ENCODE measurements around the gene CES2. TPM values are rescaled to one million over a fixed set of nuclear protein-coding genes. Genes with fewer than 3 reads are reported as not detected.
"Not testable (repeated sequence)": the region's sequence is repeated elsewhere in the genome, so short reads cannot be mapped to it uniquely, and the experiment has no call there.

Gene CES2
- total and polyA plus RNA-seq, 7 donors: 21.8 to 163 (median 25.5) TPM

- 69 to 80% methylated on average over 11 of the region's 11 CpGs for WGBS, 2 donors
- H3K36me3 ChIP-seq: no peaks in the 10 kb centered on the region
These were observed 53.0 kb downstream of the CES2 start, which contains the start of gene CES4A for GRCh38 chr16:66988197-66988788. CES4A (plus strand) TSS chr16:66988589; CDS start chr16:66988773, 184 bp downstream.

GRCh38 chr16:66991545-66992077, 56.3 kb downstream of the CES2 start:
- 82 to 83% methylated on average over 2 of the region's 2 CpGs for WGBS, 2 donors
- no peak for DNase-seq

More at GRCh38 chr16:66988197-66988788, 53.0 kb downstream of the CES2 start, which contains the start of gene CES4A:
- Histone ChIP-seq H3K4me1 (no peaks in the 10 kb centered on the region), H3K4me3 (no peak within 1 kb of the TSS), H3K9me3 (no peaks in the 10 kb centered on the region), H3K27ac (no peak within 1 kb of the TSS), H3K27me3 (no peaks in the 10 kb centered on the region)
- no peak for TF ChIP-seq POLR2A (IDR thresholded peaks at IDR 0.05)
- no peak for TF ChIP-seq EP300 (IDR thresholded peaks at IDR 0.05)
- TF ChIP-seq POLR2AphosphoS5 (IDR thresholded peaks at IDR 0.05): peak in 1 of 4 donors; percentile 34
- TF ChIP-seq, protein P1, sequence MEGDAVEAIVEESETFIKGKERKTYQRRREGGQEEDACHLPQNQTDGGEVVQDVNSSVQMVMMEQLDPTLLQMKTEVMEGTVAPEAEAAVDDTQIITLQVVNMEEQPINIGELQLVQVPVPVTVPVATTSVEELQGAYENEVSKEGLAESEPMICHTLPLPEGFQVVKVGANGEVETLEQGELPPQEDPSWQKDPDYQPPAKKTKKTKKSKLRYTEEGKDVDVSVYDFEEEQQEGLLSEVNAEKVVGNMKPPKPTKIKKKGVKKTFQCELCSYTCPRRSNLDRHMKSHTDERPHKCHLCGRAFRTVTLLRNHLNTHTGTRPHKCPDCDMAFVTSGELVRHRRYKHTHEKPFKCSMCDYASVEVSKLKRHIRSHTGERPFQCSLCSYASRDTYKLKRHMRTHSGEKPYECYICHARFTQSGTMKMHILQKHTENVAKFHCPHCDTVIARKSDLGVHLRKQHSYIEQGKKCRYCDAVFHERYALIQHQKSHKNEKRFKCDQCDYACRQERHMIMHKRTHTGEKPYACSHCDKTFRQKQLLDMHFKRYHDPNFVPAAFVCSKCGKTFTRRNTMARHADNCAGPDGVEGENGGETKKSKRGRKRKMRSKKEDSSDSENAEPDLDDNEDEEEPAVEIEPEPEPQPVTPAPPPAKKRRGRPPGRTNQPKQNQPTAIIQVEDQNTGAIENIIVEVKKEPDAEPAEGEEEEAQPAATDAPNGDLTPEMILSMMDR (IDR thresholded peaks at IDR 0.05): no peak
- intact Hi-C loops (cut with DNase I): no loop called here
- peak; percentile 75 for DNase-seq

DNA sequence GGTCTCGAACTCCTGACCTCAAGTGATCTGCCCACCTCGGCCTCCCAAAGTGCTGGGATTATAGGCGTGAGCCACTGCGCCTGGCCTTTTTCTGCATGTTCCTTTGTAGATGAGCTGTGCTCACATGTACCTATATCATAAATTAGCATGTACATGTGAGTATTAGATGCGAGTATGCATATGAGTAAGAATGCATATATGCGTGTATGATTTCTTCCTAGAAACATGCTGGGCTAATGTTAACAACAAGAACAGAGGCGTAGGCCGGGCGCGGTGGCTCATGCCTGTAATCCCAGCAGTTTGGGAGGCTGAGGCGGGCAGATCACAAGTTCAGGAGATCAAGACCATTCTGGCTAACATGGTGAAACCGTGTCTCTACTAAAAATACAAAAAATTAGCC, 58.2 kb downstream of the CES2 start:
- WGBS, 2 donors: 93% methylated on average over 12 of the region's 12 CpGs
- DNase-seq; H3K36me3 ChIP-seq; H3K9me3 ChIP-seq; H3K27me3 ChIP-seq; H3K4me3 ChIP-seq; intact Hi-C loops (cut with DNase I); H3K4me1 ChIP-seq; H3K27ac ChIP-seq: not testable (repeated sequence)

More at GRCh38 chr16:66991545-66992077, 56.3 kb downstream of the CES2 start:
- Histone ChIP-seq H3K27me3 (no peaks in the 10 kb centered on the region), H3K9me3 (no peaks in the 10 kb centered on the region), H3K27ac (no peak overlapping the region), H3K4me1 (peaks cover 0 to under 1% (median 0%) of the 10 kb centered on the region in 4 donors), H3K4me3 (no peak overlapping the region), H3K36me3 (no peaks in the 10 kb centered on the region)
- TF ChIP-seq EP300 (IDR thresholded peaks at IDR 0.05): no peak
- TF ChIP-seq, protein P1 (IDR thresholded peaks at IDR 0.05): no peak
- TF ChIP-seq POLR2AphosphoS5 (IDR thresholded peaks at IDR 0.05): no peak
- TF ChIP-seq POLR2A (IDR thresholded peaks at IDR 0.05): no peak
- intact Hi-C loops (cut with DNase I): no loop called here

Other genes starting within 250 kb of the CES2 start
- 10 to 100 TPM in 2 of 4 donors, 1 to 10 TPM in 2; 6.1 to 12.5 (median 9.4) TPM for gene CMTM4, start 238.8 kb upstream of the CES2 start, total RNA-seq
- gene CMTM4, start 238.8 kb upstream of the CES2 start, polyA plus RNA-seq: 10 to 100 TPM; 27.0 to 65.1 (median 40.2) TPM
- 100 to 1,000 TPM; 164 to 327 (median 261) TPM for gene DYNC1LI2, start 183.9 kb upstream of the CES2 start, total RNA-seq
- gene DYNC1LI2, start 183.9 kb upstream of the CES2 start, polyA plus RNA-seq: 10 to 100 TPM; 52.9 to 68.7 (median 60.8) TPM
- gene TERB1, start 133.9 kb upstream of the CES2 start, total RNA-seq: under 1 TPM in 1 of 4 donors, not detected in 3; under 0.01 TPM
- under 1 TPM in 1 of 3 donors, not detected in 2; 0.03 TPM for gene TERB1, start 133.9 kb upstream of the CES2 start, polyA plus RNA-seq
- 10 to 100 TPM; 34.6 to 58.3 (median 46.9) TPM for gene NAE1, start 104.5 kb upstream of the CES2 start, total RNA-seq
- gene NAE1, start 104.5 kb upstream of the CES2 start, polyA plus RNA-seq: 10 to 100 TPM; 34.8 to 48.8 (median 35.9) TPM
- gene CA7, start 91.1 kb upstream of the CES2 start, total RNA-seq: 1 to 10 TPM in 1 of 4 donors, not detected in 3; 1.9 TPM
- 100 to 1,000 TPM; 112 to 188 (median 154) TPM for gene CA7, start 91.1 kb upstream of the CES2 start, polyA plus RNA-seq
- 1 to 10 TPM; 2.6 to 8.3 (median 4.7) TPM for gene PDP2, start 55.0 kb upstream of the CES2 start, total RNA-seq
- 1 to 10 TPM; 3.0 to 6.1 (median 5.1) TPM for gene PDP2, start 55.0 kb upstream of the CES2 start, polyA plus RNA-seq
- gene CDH16, start 16.6 kb upstream of the CES2 start, total RNA-seq: not detected
- gene CDH16, start 16.6 kb upstream of the CES2 start, polyA plus RNA-seq: under 1 TPM in 2 of 3 donors, not detected in 1; 0.19 to 0.60 TPM
- 10 to 100 TPM; 10.9 to 31.2 (median 16.3) TPM for gene RRAD, start 10.0 kb upstream of the CES2 start, total RNA-seq
- gene RRAD, start 10.0 kb upstream of the CES2 start, polyA plus RNA-seq: 1 to 10 TPM; 1.2 to 5.5 (median 1.8) TPM
- gene CIAO2B, start 1.1 kb upstream of the CES2 start, total RNA-seq: 100 to 1,000 TPM in 1 of 4 donors, 10 to 100 TPM in 3; 71.7 to 121 (median 82.8) TPM
- gene CIAO2B, start 1.1 kb upstream of the CES2 start, polyA plus RNA-seq: 100 to 1,000 TPM; 193 to 219 (median 214) TPM
- gene CES3, start 25.8 kb downstream of the CES2 start, total RNA-seq: 1 to 10 TPM in 1 of 4 donors, under 1 TPM in 2, not detected in 1; 0.16 to 2.5 (median 0.55) TPM
- gene CES3, start 25.8 kb downstream of the CES2 start, polyA plus RNA-seq: 10 to 100 TPM; 10.8 to 48.4 (median 13.2) TPM
- 1 to 10 TPM; 3.6 to 7.5 (median 4.1) TPM for gene CES4A, start 53.1 kb downstream of the CES2 start, total RNA-seq
- gene CES4A, start 53.1 kb downstream of the CES2 start, polyA plus RNA-seq: 1 to 10 TPM; 2.3 to 7.3 (median 3.0) TPM
- gene CBFB, start 93.6 kb downstream of the CES2 start, total RNA-seq: 10 to 100 TPM; 21.3 to 28.0 (median 24.8) TPM
- gene CBFB, start 93.6 kb downstream of the CES2 start, polyA plus RNA-seq: 10 to 100 TPM in 1 of 3 donors, 1 to 10 TPM in 2; 9.6 to 19.3 (median 9.7) TPM
- 10 to 100 TPM; 11.4 to 16.3 (median 14.0) TPM for gene PHAF1, start 174.4 kb downstream of the CES2 start, total RNA-seq
- 1 to 10 TPM; 8.9 to 9.7 (median 9.0) TPM for gene PHAF1, start 174.4 kb downstream of the CES2 start, polyA plus RNA-seq
- 10 to 100 TPM in 3 of 4 donors, 1 to 10 TPM in 1; 8.7 to 18.8 (median 12.2) TPM for gene B3GNT9, start 215.5 kb downstream of the CES2 start, total RNA-seq
- 1 to 10 TPM in 2 of 3 donors, under 1 TPM in 1; 0.46 to 4.9 (median 1.2) TPM for gene B3GNT9, start 215.5 kb downstream of the CES2 start, polyA plus RNA-seq
- gene TRADD, start 224.4 kb downstream of the CES2 start, total RNA-seq: 10 to 100 TPM; 16.1 to 23.2 (median 19.6) TPM
- gene TRADD, start 224.4 kb downstream of the CES2 start, polyA plus RNA-seq: 10 to 100 TPM; 23.4 to 30.2 (median 26.4) TPM
- gene FBXL8, start 224.4 kb downstream of the CES2 start, total RNA-seq: 10 to 100 TPM in 2 of 4 donors, 1 to 10 TPM in 2; 7.5 to 11.8 (median 9.7) TPM
- gene FBXL8, start 224.4 kb downstream of the CES2 start, polyA plus RNA-seq: 10 to 100 TPM in 2 of 3 donors, 1 to 10 TPM in 1; 4.9 to 19.1 (median 10.8) TPM
- gene HSF4, start 229.2 kb downstream of the CES2 start, total RNA-seq: 100 to 1,000 TPM in 1 of 4 donors, 10 to 100 TPM in 3; 21.2 to 109 (median 25.8) TPM
- 10 to 100 TPM in 1 of 3 donors, 1 to 10 TPM in 2; 1.2 to 17.9 (median 3.6) TPM for gene HSF4, start 229.2 kb downstream of the CES2 start, polyA plus RNA-seq
- gene NOL3, start 235.0 kb downstream of the CES2 start, total RNA-seq: 10 to 100 TPM; 23.2 to 36.7 (median 25.9) TPM
- 10 to 100 TPM; 12.7 to 23.9 (median 13.2) TPM for gene NOL3, start 235.0 kb downstream of the CES2 start, polyA plus RNA-seq
- 10 to 100 TPM in 1 of 4 donors, 1 to 10 TPM in 3; 6.6 to 22.2 (median 9.7) TPM for gene MATCAP1, start 248.4 kb downstream of the CES2 start, total RNA-seq
- gene MATCAP1, start 248.4 kb downstream of the CES2 start, polyA plus RNA-seq: 10 to 100 TPM in 1 of 3 donors, 1 to 10 TPM in 2; 3.0 to 30.3 (median 4.8) TPM

Data from sigmoid colon (tissue), 7 donors.